ENCODE data around the gene INMT.

Gene INMT

DNA sequence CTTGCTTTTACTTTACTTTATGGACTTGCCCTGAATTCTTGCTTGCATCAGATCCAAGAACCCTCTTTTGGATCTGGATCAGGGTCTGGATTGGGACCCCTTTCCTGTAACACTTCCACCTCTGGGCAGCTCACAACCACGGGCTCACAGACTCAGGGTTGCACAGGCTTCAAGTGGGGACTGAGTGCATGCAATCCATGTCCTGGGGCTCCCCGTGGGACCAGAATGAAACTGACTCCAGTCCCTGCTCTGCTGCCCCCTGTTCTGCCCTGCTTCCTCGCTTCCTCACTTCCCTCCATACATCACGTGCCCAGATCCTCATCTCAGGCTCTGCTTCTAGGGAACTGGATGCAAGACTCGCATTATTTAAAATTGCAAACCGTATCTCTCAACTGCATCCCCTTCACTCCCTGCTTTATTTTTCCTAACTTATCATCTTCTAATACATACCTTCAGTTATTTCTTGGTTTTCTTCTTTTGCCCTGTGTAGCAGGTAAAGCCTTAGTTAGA, 23.3 kb upstream of the INMT start:
- DNase-seq: no peak

DNA sequence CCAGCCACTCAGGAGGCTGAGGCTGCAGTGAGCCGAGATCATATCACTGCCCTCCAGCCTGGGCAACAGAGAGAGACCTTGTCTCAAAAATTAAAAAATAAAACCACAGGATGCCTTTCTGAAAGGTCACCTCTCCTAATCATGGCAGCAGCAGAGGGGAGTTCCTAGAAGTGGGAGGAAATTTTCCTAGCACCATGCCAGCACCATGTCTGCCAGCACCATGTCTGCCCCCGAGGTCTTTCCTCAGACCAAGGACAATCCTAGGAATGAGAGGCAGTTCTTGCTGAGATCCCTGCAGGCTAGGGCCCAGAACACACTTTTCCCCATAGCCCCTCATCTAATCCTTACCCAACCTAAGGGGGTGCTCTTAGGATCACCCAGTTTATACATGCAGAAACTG, 22.3 kb upstream of the INMT start:
- DNase-seq: no peak

DNA sequence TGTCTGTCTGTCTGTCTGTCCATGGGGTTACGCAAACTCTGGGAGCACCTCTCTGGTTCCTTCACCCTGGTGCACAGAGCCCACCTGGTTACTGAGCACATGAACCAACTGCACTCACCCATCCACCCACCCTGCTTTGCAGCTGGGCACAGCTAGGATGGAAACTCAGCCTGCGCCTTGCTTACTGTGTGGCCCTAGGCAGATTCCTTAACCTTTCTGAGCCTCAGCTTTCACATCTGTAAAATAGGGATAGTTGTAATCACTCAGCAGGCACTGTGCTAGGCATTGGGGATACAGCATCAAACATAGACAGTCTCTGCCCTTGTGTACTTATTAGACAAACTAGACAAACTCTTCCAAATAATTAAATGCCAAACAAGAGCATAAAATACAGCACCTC, 21.8 kb upstream of the INMT start:
- no peak for DNase-seq

DNA sequence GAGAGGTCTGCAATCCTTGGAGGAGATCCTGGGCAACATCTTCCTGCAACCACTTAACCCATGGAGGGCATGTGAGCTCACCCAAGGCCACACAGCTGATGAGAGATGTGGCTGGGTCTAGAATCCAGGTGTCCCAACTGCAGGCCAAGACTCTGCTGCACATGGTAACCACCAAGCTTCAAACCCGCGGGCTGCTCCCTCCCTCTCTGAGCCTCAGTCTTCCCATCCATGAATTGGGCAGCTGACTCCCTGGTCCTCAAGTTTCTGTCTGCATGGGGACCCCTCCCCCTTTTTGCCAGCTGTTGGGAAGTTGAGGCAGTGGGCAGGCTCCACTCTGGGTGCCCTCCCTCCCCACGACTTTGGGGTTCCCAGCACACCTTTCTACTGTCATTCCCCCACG, 20.9 kb upstream of the INMT start:
- no peak for DNase-seq

DNA sequence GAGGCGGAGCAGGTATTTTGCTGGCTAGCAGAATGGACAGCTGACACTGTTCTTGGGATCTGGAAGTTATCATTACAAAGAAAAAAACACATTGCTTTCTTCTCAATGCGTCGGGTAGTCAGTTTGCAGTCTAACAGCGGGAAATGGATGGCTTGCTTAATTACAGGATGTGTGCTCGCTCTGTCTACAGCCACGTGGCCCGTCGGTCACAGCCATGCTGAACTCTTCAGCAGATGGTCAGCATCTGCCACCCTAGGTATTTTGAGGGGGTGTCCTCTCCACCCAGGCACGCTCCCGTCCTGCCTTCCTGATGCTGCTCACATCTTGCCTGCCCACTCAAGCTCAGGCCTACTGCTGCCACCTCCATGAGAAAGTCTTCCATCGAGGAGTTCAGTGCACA, 20.4 kb upstream of the INMT start:
- no peak for DNase-seq

DNA sequence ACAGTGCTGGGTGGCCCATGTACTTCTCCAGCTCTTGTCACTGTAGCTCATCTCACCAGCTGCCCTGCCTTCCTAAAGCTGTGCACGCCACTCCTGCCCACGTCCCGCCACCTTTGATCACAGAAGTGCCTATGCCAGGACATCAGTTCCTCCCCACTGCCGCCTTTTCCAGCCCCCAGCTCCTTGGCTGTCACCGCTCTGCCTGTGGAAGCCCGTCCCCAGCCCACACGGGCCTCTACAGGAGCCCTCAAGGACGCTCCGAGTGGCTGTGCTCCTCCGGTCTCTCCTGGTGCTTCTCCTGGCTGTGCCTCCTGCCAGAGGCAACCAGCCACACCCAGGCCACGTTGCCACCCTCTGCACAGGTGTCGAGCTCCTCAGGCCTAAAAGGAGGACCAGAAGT, 19.3 kb upstream of the INMT start:
- no peak for DNase-seq

DNA sequence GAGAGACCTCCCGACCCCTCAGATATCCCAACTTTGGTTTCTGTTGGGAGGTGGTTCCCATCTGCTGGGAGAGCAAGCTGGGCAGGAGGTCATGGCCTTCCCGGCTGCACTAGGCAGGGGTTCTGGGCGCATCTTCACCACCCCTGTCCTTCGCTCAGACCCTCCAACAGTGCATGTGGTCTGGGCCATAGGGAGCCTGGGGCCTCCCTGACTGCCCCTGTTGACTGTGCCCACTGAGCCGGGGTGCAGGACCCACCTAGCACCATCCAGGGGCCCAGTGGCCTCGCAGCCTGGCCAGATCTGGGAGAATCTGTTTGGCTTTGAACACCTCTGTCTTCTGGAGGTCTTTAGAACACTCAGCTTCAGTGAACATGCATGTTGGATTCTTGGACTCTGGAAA, 18.7 kb upstream of the INMT start:
- DNase-seq: no peak

DNA sequence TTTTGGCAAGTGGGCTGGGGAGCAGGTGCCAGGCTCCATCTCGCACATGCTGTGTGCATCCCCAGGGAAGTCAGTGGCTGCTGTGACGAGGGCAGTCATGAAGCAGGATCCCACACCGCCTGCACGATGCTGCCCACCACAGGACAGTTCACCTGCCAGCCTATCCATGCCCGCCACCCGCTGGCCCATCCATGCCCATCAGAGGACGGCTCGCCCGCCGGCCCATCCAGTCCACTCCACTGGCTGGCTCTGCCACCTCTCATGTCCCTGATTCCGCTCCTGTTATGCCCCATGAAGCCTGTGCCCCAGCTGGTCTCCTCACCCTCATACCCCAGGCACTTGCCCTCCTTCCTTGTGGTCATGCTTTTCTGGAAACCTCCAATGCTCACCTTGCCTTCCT, 18.2 kb upstream of the INMT start:
- DNase-seq: no peak

DNA sequence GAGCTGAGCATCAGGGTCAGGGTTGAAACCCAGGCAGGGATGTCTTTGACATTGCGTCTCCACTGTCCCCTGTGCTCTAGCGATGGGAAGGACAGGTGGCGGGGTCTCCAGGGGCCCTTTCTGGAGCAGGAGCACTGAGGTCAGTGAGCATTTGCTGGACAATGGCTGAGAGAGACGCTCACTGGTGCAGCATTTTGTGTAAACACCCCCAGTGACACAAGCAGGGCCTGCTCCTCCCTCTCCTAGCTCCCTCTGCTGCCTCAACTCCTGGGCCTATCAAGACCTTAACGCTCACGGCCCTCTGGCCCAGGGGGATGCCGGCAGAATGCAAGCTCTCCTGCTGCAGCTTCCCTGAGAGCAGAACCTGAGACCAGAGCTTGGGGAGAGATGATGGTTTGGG, 17.4 kb upstream of the INMT start:
- no peak for DNase-seq

DNA sequence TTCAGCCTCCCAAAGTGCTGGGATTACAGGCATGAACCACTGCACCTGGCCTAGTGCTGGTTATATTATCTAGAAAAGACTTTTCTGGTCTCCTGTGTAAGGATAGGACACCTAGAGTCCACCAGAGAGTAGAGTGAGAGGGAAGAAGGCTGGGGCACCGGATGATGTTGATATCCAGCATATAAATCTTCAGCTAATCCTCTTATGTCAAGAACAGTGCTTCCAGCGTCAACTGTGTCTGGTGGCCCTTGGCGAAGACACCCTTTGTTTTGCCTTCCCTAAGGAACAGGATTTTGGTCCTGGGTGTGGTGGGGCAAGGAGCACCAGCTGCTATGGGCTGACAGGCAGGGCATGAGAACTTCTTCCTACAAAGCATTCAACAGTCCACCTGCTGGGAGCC, 16.3 kb upstream of the INMT start:
- DNase-seq: no peak

DNA sequence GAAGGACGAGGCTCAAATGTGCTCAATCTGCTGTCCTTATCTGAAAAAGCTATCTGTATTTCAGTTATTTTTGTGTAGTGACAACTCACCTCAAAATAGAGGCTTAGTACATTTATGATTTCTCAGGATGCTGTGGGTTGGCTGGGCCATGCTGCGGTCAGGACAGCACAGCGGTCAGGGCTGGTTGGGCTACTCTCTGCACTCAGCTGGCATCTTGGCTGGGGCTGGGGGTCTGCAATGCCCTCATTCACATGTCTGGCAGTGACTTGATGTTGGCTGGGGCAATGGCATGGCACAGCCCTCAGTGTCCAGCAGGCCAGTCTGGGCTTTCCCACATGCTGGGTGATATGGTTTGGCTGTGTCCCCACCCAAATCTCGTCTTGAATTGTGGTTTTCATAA, 15.6 kb upstream of the INMT start:
- no peak for DNase-seq

DNA sequence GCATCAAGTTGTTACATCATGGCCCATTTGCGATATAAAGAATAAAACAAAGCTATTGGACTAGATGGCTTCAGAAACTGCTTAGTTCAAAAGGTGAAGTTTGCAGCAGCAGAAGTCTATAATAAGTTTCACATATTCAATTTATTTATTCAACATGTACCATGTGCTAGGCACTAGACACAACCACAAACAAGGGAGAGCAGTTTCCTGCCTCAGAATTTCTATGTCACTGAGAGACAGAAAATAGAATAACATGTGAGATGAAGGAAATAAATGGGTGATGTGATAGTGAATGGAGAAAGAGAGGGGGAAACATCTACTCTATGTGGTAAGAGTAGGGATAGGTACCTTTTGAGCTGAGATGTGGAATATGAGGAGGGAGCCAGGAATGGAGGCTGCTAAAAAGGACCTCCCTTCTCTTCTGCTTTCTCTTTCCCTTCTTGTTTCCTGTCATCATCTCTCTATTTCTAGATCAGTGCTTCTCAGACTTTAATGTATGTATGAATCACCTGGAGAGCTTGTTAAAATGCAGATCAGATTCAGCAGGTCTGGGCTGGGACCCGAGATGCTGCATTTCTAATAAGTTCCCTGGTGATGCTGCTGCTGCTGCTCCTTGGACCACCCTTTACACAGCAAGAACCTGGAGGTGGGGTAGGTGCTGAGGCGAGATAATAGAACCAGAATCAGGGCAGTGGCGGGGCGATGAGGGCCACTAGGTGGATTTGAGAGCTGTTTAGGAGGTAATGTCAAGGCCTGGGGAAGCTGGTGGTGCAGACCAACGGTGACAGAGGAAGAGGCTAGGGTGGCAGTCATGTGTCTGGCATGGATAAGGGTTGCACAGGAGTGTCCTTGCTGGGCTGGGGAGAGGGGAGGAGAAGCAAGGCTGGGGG, 13.7 kb upstream of the INMT start:
- DNase-seq: no peak

DNA sequence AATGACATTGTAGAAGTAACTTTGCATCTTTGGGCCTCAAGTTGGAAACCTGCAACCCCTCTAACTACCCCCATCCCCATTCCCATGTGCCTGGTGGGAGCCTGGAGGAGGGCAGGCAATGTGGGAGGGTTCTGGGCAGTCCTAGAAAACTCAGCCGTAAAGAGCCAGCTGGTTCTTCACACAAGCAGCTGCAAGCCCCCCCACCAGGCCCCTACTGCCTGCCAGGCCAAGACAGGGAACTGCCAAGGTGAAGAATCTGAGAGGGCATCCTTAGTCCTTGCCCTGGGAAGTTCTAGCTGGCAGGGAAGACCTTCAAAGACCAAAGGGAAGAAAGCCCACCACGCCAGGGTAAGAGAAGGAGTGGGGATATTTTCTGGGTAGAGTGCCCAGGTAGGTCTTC, 12.2 kb upstream of the INMT start:
- DNase-seq: no peak

DNA sequence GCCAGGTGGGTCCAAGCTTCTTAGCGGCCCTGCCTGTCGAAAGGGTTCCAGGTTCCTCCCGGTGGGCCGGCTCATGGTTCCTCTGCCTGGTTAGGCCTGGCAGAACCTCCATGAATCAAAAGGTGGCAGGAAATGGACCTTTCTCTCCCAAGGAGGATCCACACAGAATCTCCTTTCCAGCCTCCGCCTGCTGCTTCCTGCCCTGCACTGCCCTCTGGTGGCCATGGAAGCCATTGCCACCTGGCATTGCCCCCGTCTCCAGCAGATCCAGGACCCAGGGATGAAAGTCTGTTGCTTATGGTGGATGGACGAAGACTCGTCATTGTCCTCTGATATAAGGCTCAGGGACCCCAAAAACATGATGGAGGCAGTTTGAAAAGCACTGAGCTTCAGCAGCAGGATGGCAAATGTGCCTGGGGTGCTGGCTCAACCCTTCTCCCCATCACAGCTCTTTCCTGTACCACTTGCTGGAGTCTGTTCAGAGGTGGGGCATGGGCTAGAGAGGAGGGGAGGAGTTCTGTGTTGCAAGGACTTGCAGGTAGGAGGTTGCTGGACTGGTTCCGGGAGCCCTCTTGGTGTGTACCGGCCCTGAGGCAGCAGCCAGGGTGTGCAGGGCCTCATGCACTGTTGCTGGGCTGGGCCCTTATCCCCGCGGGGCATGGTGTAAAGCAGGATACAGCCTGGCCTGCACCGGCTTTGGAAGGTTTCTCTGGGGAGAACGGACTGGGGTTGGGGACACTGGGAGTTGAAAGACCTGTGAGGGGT, 11.3 kb upstream of the INMT start:
- peak; percentile 52 to 65 for DNase-seq

DNA sequence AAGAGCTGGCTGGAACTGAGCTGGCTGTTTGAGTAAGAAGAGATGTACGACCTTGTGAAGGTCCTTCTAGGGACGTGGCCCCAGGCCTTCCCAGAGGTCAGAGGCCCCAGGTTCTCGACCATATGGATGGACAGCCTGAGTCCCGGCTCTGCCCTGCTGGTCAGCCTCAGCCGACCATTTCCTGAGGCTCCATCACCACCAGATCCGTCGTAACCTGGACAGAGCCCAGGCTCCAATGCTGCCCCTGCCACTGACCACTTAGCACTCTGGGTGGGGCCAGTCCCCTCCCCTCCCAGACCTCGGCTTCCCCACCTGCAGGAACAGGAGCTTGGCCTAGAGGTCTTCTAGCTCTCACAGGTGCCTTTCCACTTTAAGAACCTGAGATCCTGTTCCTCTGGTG, 10.6 kb upstream of the INMT start:
- DNase-seq: no peak

DNA sequence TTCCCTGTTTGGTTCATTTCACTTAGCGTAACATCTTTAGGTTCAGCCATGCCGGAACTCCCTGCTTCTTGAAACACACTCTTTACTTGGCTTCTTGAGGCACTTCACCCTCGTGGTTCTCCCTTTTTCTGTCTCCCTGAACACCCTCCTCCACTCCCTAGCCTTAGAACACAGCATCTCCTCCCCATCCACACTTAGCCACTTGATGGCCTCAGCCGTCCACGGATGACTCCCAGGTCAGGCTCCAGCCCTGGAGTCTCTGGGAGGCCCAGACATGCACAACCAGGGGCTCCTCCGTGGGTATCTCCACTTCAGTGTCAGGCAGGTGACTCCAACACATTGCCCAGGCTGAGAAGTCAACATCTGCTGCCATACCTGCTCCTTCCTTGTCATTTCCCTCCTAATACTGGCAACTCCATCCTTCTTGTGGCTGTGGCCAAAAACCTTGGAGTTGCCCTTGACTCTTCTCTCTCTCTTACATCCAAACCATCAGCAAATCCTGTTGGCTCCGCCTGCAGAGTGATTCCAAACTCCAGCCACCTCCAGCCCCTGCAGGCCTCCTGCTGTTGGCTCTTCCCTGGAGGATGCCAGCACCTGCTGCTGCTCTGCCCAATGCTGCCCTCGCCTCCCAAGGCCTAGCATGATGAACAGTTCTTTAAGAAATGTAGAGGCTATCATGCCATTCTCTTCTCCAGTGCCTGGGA, 8.4 kb upstream of the INMT start:
- no peak for DNase-seq

DNA sequence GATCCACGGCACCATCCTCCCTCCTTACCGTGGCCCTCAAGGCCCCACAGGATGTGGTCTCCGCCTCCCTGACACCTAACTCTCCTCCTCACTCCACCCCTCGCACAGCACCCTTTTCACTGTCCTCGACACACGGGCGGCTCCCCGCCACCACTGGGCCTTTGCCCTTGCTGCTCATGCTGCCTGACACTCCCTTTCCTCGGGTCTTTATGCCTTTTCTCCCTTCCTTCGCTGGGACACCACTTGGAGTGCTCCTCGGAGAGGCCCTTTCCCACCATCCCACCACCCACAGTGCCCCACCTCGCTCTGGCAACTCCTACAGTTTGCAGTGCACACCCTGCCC, 7.9 kb upstream of the INMT start:
- DNase-seq: no peak

DNA sequence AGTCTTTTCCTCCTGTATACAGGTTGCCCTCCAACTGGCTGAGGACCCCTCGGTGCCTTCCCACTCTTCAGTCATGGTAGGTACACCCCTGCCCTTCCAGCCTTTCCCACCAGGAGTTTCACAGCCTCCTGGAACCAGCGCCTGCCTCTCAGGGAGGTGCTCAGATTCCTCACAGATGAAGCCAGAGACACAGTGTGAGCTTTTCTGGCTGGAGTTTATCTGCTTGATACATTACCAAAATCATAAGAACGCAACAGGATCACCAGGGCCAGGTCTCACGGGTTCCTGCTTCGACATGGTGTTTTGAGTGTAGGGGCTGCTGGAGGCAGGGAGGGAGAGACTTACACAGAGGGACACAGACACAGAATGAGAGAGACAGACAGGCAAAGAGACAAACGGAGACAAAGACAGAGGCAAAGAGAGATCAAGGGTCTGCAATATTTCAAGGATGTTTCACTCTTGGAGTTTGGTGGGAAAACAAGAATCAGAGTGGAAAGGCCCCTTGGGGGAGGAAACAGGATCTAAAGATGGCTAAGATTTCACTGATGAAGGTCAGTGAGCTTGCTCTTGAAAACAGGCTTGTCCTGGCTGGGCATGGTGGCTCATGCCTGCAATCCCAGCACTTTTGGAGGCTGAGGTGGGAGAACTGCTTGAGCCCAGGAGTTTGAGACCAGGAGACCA, 6.5 kb upstream of the INMT start:
- no peak for DNase-seq

DNA sequence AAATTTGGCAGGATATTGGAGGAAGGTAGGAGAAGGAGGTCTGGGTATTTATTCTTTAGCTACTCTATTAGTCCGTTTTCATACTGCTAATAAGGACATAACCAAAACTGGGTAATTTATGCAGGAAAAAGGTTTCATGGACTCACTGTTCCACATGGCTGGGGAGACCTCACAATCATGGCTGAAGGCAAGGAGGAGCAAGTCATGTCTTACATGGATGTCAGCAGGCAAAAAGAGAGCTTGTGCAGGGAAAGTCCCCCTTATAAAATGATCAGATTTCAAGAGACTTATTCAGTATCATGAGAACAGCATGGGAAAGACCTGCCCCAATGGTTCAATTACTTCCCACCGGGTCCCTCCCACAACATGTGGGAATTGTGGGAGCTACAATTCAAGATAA, 1.9 kb upstream of the INMT start:
- no peak for DNase-seq

DNA sequence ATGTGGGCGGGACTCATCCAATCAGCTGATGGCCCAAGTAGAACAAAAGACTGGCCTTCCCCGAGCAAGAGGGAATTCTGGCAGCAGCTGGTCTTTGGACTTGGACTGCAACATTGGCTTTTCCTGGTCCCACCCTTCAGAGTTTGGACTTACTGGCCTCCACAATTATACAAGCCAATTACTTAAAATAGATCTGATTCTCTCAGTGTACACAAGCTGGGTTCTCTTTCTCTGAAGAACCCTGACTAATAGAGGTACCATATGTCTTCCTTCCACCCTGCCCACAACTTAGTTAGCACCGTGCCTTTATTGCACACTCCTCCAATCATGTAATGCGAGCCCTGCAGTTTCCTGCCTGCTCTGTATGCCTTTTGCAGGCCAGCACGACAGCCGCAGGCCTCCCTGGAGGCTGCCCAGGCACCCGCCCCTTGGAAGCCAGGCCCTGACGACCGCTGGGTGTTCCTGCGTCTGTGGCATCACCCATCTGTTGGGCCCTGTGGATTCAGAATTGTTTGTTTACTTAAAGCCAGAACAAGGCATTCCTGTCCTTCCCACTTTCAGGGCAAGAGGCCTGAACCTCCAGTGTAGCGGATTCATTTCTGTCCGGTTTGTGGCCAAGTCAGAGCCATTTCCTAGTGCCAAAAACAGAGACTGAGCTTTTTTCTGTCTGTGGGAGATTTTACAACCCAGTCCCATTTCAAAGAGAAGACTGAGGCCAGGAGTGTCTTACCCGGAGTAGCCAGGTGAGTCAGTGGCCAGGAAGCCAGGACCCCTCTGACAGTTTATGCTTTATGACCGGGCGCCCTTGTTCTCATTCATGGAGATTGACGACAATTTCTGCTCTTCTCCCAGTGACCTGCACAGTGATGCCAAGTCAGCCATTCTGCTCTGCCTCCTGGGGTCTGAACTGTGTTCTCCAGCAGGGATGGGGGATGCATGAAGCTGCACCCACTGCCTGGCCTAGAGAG, 968 bp upstream of the INMT start:
- no peak for DNase-seq

DNA sequence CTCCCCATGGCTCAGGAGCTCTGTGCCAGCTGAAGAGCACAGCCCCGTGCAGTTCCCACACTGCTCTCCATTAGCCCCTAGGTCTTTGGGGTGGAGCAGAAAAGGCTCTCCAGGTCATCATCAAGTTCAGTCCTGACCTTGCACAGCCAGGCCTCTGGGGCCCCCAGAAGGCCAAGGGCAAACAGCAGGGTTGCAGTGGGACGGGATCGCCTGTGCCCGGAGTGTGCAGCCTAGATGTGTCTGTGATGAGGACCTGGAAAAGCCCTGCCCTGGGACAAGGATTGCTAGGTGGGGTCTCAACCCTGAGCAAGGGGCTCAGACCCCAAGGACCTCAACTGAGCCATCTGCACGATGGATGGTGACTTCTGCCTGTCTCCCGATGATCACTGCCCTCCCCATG, 549 bp downstream of the INMT start:
- no peak for DNase-seq

DNA sequence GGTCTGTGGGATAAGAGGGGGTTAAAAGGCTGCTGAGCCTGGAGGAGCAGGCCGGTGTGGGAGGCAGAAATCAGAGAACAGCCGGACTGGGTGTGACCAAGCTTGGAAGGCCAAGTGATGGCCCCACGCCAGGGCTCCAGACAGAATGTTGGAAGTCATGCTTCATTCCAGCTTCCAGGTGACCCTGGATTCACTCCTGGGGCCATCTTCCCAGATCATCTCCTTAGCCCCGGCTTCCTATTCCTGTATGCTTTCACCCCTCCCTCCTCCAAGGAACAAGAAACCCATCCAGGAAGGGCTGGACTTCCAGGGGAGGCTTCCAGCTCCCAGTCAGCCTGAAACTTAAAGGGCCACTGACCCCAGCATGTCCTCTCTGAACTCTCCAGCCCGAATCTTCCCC, 1.0 kb downstream of the INMT start:
- no peak for DNase-seq

Measured in inflammatory macrophage (primary cell).